ENCODE results near the gene CEMIP. TPM values are rescaled to one million over a fixed set of nuclear protein-coding genes. Genes with fewer than 3 reads are reported as not detected.

The CEMIP gene
- polyA plus RNA-seq, 3 donors: not detected

DNA sequence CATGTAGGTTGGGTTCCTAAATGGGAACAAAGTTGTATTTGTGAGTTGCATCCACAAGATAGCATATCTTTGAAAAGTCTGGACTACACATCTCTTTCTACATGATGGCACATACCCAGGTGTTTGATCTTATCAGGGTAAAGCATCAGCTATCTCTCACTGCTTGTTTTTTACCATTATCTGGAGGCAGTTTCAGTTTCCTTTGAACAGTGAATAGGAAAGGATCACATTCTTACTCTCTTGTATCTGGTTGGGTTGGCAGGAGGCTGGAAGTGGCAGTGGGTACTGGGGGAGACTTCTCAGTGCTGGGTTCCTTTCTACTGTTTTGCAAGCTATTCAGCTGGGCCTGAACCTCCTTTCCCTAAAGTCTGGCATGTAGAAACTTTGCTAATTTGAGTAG is 4.1 kb downstream of the CEMIP start:
- no peak overlapping the region for H3K27ac Mint-ChIP-seq
- intact Hi-C loops (cut with micrococcal nuclease): no loop called here

DNA sequence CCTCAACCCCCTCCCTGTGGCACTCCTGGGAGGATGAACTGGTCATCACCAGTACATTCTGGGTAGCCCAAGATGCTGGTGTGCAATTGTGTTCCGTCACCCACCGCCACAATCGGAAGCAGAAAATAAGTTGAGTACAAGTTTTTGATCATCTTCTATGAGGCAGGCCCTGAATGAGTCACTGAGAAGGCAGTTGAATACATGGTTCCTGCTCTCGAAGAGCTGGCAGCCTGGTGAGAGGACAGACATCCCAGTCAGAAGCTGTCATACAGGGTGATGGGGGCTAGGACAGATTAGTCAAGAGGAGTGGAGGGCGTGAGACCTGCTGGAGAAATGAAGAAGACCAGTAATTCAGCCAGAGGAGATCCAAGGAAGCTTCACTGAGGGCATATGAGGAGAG is 6.2 kb downstream of the CEMIP start:
- Mint-ChIP-seq H3K36me3 (peaks cover 0 to under 1% of the 10 kb centered on the region in 2 donors), H3K27ac (peak overlapping the region in 1 of 7 donors; percentile 37), H3K9me3 (peaks cover 0 to 5% (median 2%) of the 10 kb centered on the region in 7 donors), H3K4me1 (peaks cover 30% of the 10 kb centered on the region), H3K4me3 (no peak overlapping the region), H3K27me3 (ENCODE audit: low read depth in 3 of 3) (peaks cover 32 to 45% (median 44%) of the 10 kb centered on the region in 3 donors)
- Histone ChIP-seq H3K4me3 (replicated peaks in 1 of 3; ENCODE audit: low read depth in 2 of 3, low read length in 3 of 3) (no peak overlapping the region), H3K27ac (ENCODE audit: low read depth in 1 of 2, low read length in 2 of 2) (no peak overlapping the region), H3K4me1 (ENCODE audit: control insufficient read depth in 1 of 2, insufficient read depth in 2 of 2, low read length in 2 of 2) (peaks cover 29 to 35% of the 10 kb centered on the region in 2 donors), H3K27me3 (ENCODE audit: control insufficient read depth in 2 of 2, insufficient read depth in 2 of 2, low read length in 2 of 2) (peaks cover 25 to 39% of the 10 kb centered on the region in 2 donors), H3K79me2 (ENCODE audit: insufficient read depth, low read length) (no peaks in the 10 kb centered on the region), H3K9ac (ENCODE audit: insufficient read depth, low read length, poor library complexity, severe bottlenecking) (no peak overlapping the region), H2AFZ (ENCODE audit: insufficient read depth, low read depth, low read length, poor library complexity, severe bottlenecking) (no peak overlapping the region), H3K36me3 (replicated peaks in 1 of 2; ENCODE audit: control insufficient read depth in 1 of 2, insufficient read depth in 2 of 2, low read length in 2 of 2) (no peaks in the 10 kb centered on the region), H4K20me1 (ENCODE audit: insufficient read depth, low read length) (no peaks in the 10 kb centered on the region), H3K9me3 (replicated peaks in 1 of 2; ENCODE audit: control insufficient read depth in 1 of 2, insufficient read depth in 1 of 2, low read length in 2 of 2) (peaks cover 0 to 8% of the 10 kb centered on the region in 2 donors), H3K4me2 (replicated peaks; ENCODE audit: extremely low read depth, low read length, poor library complexity, severe bottlenecking) (no peak overlapping the region)
- TF ChIP-seq, protein P1, sequence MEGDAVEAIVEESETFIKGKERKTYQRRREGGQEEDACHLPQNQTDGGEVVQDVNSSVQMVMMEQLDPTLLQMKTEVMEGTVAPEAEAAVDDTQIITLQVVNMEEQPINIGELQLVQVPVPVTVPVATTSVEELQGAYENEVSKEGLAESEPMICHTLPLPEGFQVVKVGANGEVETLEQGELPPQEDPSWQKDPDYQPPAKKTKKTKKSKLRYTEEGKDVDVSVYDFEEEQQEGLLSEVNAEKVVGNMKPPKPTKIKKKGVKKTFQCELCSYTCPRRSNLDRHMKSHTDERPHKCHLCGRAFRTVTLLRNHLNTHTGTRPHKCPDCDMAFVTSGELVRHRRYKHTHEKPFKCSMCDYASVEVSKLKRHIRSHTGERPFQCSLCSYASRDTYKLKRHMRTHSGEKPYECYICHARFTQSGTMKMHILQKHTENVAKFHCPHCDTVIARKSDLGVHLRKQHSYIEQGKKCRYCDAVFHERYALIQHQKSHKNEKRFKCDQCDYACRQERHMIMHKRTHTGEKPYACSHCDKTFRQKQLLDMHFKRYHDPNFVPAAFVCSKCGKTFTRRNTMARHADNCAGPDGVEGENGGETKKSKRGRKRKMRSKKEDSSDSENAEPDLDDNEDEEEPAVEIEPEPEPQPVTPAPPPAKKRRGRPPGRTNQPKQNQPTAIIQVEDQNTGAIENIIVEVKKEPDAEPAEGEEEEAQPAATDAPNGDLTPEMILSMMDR (IDR thresholded peaks at IDR 0.05): no peak
- WGBS (ENCODE audit: insufficient coverage): 93% methylated on average over 4 of the region's 5 CpGs
- intact Hi-C loops (cut with micrococcal nuclease): no loop called here
- no peak for DNase-seq

More for the DNA sequence above, 4.1 kb downstream of the CEMIP start:
- Mint-ChIP-seq H3K4me3 (no peak overlapping the region), H3K27me3 (ENCODE audit: low read depth in 3 of 3) (peaks cover 47 to 65% (median 62%) of the 10 kb centered on the region in 3 donors), H3K36me3 (peaks cover 5 to 8% of the 10 kb centered on the region in 2 donors), H3K4me1 (peaks cover 23% of the 10 kb centered on the region), H3K9me3 (peaks cover 0 to 16% (median 8%) of the 10 kb centered on the region in 7 donors)
- TF ChIP-seq, protein P1 (IDR thresholded peaks at IDR 0.05): no peak
- Histone ChIP-seq H3K36me3 (replicated peaks in 1 of 2; ENCODE audit: control insufficient read depth in 1 of 2, insufficient read depth in 2 of 2, low read length in 2 of 2) (no peaks in the 10 kb centered on the region), H3K79me2 (ENCODE audit: insufficient read depth, low read length) (no peaks in the 10 kb centered on the region), H3K27me3 (ENCODE audit: control insufficient read depth in 2 of 2, insufficient read depth in 2 of 2, low read length in 2 of 2) (peaks cover 46 to 58% of the 10 kb centered on the region in 2 donors), H3K4me2 (replicated peaks; ENCODE audit: extremely low read depth, low read length, poor library complexity, severe bottlenecking) (no peak overlapping the region), H4K20me1 (ENCODE audit: insufficient read depth, low read length) (no peaks in the 10 kb centered on the region), H2AFZ (ENCODE audit: insufficient read depth, low read depth, low read length, poor library complexity, severe bottlenecking) (no peak overlapping the region), H3K9me3 (replicated peaks in 1 of 2; ENCODE audit: control insufficient read depth in 1 of 2, insufficient read depth in 1 of 2, low read length in 2 of 2) (peaks cover 0 to 17% of the 10 kb centered on the region in 2 donors), H3K9ac (ENCODE audit: insufficient read depth, low read length, poor library complexity, severe bottlenecking) (no peak overlapping the region), H3K4me1 (ENCODE audit: control insufficient read depth in 1 of 2, insufficient read depth in 2 of 2, low read length in 2 of 2) (peaks cover 23 to 35% of the 10 kb centered on the region in 2 donors), H3K27ac (ENCODE audit: low read depth in 1 of 2, low read length in 2 of 2) (no peak overlapping the region), H3K4me3 (replicated peaks in 1 of 3; ENCODE audit: low read depth in 2 of 3, low read length in 3 of 3) (no peak overlapping the region)
- DNase-seq: no peak
